Sigmoid colon (tissue), 4 donors: Measurements from ENCODE around the gene GOLGA6L9.
"Not testable (repeated sequence)": the region's sequence is repeated elsewhere in the genome, so short reads cannot be mapped to it uniquely, and the experiment has no call there.

Experiments used
- CTCF ChIP-seq, 4 experiments: fragments of 450-650 bp in 3 of 4; fragments of 200-600 bp in 1 of 4; IDR thresholded peaks; one replicate each; pipeline ENCODE4 v1.5.1; 2016 to 2019; ENCODE audit warnings: antibody characterized with exemption in 4 of 4, mild to moderate bottlenecking in 3 of 4, moderate library complexity in 2 of 4
- EP300 ChIP-seq, 4 donors: sonication (generic); formaldehyde crosslinking; IDR thresholded peaks; one replicate each; pipeline ENCODE4 v1.6.1; 2017; ENCODE audit warnings: antibody characterized with exemption in 4 of 4
- POLR2A ChIP-seq, 2 donors: fragments of 450-650 bp; IDR thresholded peaks; one replicate each; pipeline ENCODE4 v1.6.1; 2016; ENCODE audit warnings: antibody characterized with exemption in 2 of 2, mild to moderate bottlenecking in 2 of 2, moderate library complexity in 2 of 2
- POLR2AphosphoS5 ChIP-seq, 4 donors: sonication (generic); formaldehyde crosslinking; IDR thresholded peaks; one replicate each; pipeline ENCODE4 v1.6.1; 2017; ENCODE audit warnings: antibody characterized with exemption in 4 of 4

DNA sequence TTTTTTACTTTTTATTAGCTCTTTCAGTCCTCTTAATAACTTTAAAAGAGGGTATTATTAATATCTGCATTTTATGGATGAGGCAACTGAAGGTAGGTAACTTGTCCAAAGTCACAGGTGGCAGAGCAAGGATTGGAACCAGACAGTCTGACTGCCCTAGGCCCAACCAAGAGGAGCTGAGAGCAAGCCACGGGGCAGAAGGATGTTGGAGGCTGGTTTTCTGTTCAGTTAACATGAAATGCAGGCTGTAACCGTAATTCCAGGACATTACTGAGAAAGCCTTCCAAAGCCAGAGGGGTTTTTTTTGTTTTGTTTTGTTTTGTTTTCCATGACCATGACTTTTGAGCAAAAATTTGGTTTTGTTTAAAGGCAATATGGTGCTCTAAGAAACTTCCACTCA, 9.1 kb upstream of the GOLGA6L9 start:
- TF ChIP-seq CTCF, POLR2AphosphoS5, POLR2A, EP300 (IDR thresholded peaks at IDR 0.05): not testable (repeated sequence)
